Adrenal gland (tissue), 12 donors: ENCODE results near the gene ACKR2. TPM values are rescaled to one million over a fixed set of nuclear protein-coding genes. Genes with fewer than 3 reads are reported as not detected.

Experiments used
- DNase-seq, 7 donors: peaks; one replicate each; pipeline ENCODE4 v3.0.0-alpha.2; 2019 to 2020
- H3K27ac ChIP-seq, 5 donors: fragments of 200-600 bp; sonication (generic) in 4 of 5; 1 replicate in 3 of 5; 2 replicates in 2 of 5; pipeline versions ENCODE4 v1.5.1 to v1.8.0; 2016 to 2020; ENCODE audit warnings: mild to moderate bottlenecking in 1 of 5
- H3K27me3 ChIP-seq: fragments of 200-600 bp; 2 replicates; pipeline ENCODE4 v1.8.0; 2021
- H3K36me3 ChIP-seq, 2 donors: fragments of 200-600 bp; replicated peaks in 1 of 2; 1 replicate in 1 of 2; 2 replicates in 1 of 2; pipeline versions ENCODE4 v1.5.1 to v1.8.0; 2018 to 2022
- H3K4me1 ChIP-seq, 2 donors: fragments of 200-600 bp; replicated peaks in 1 of 2; 1 replicate in 1 of 2; 2 replicates in 1 of 2; pipeline versions ENCODE4 v1.5.1 to v1.8.0; 2018 to 2021
- H3K4me3 ChIP-seq, 4 donors: fragments of 200-600 bp; sonication (generic) in 3 of 4; one replicate each; pipeline ENCODE4 v1.5.1; 2016 to 2018
- H3K9me3 ChIP-seq, 3 donors: fragments of 200-600 bp; sonication (generic) in 1 of 3; replicated peaks in 1 of 3; 1 replicate in 2 of 3; 2 replicates in 1 of 3; pipeline versions ENCODE4 v1.5.1 to v1.8.0; 2016 to 2021
- CTCF ChIP-seq, 6 experiments: fragments of 450-650 bp in 4 of 6; fragments of 200-600 bp in 2 of 6; sonication (generic) in 1 of 6; IDR thresholded peaks; 1 replicate in 5 of 6; 2 replicates in 1 of 6; pipeline versions ENCODE4 v1.5.1 to v1.8.0; 2016 to 2021; ENCODE audit warnings: antibody characterized with exemption in 6 of 6, mild to moderate bottlenecking in 2 of 6, moderate library complexity in 1 of 6
- POLR2A ChIP-seq, 2 donors: fragments of 450-650 bp; IDR thresholded peaks; one replicate each; pipeline ENCODE4 v1.6.1; 2017; ENCODE audit warnings: antibody characterized with exemption in 2 of 2, mild to moderate bottlenecking in 2 of 2, moderate library complexity in 1 of 2
- WGBS, 4 donors: extraction: QIAGEN DNeasy Blood & Tissue Kit in 2 of 4; methylation state at CpG; one replicate each; pipeline versions ENCODE4 v1.1.5 to v1.1.7; 2013 to 2017; 5-methylcytosine and 5-hydroxymethylcytosine counted together
- intact Hi-C, 2 donors: fragments of 100-400 bp; cut with DNase I; formaldehyde crosslinking; loops; one replicate each; pipeline versions ENCODE4 v1.14.1 to v1.15.0; 2022 to 2023
- polyA plus RNA-seq, 3 donors: library from polyadenylated mRNA; stranded (reverse); fragments of 200-250 nt in 2 of 3; fragments of 350-450 nt in 1 of 3; fragmentation: Illumina TruSeq in 1 of 3; extraction: RNeasy Lipid Tissue Mini Kit (QIAGEN cat#74804) in 1 of 3; gene quantifications; one replicate each; pipeline ENCODE4 v1.2.3, GENCODE V29; 2013 to 2014
- total RNA-seq, 9 donors: library from RNA; depleted of rRNA in 4 of 9; stranded (reverse); fragments of >200 nt in 4 of 9; fragments of 120-200 nt in 1 of 9; fragmentation: NEBNext Ultra II Directional in 1 of 9; extraction: Animal tissue kit (Norgen Biotek cat#: 25700) in 1 of 9; gene quantifications; one replicate each; pipeline versions ENCODE4 v1.1.0 to v1.2.4, GENCODE V29; 2013 to 2023
- donor health status: healthy with polysubstance abuse.
- donor health status: Bipolar disorder and iron deficiency.
- donor health status: DM: yes; HTN: yes; CAD: no.
- donor health status: DM: no; HTN: no; CAD: no.
- donor health status: DM: no; HTN: no; CAD: no.
- donor health status: DM: yes; HTN: yes; CAD: no.

Gene ACKR2
- total and polyA plus RNA-seq, 12 donors: 1.1 to 19.9 (median 3.0) TPM

DNA sequence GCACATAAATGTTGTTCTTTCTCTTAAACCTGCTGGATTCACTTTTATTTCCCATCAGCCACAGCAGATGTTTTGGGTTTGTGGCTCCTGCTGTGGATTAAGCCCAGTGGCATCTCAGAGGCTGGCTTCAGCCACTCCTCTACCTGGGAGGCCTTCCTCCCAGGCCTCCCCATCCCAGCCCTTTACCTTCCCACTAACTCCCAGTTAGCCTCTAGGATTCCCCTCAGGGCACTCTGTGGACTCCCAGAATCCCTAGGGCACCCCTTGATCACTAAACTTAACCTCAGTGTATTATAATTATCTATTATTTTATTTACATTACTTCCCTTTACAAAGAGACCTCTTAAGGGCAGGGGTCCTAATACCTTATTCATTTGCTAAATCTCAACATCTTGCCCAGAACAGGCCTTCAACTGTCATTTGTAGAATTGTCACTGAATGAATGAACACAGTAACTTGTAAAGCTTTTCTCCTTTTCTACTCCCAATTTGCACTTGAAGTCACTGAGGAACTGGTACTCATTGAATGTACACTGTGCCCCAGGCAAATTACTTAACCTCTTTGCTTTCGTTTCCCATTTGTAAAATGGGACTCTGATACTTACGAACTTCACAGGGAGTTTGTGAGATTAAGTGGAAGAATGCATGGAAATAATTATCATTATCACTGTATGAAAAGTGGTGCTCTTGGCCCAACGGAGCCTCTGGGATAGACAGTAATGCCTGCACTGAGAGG is 44.5 kb upstream of the ACKR2 start:
- Histone ChIP-seq H3K27me3 (no peaks in the 10 kb centered on the region), H3K4me3 (no peak overlapping the region), H3K4me1 (peaks cover 0 to 7% of the 10 kb centered on the region in 2 donors), H3K9me3 (no peaks in the 10 kb centered on the region), H3K27ac (no peak overlapping the region), H3K36me3 (no peaks in the 10 kb centered on the region)
- WGBS, 4 donors: 68 to 95% (median 78%) methylated on average over 3 of the region's 3 CpGs
- no peak for DNase-seq
- intact Hi-C loops: no loop called here
- TF ChIP-seq CTCF (IDR thresholded peaks at IDR 0.05) (no peak), POLR2A (IDR thresholded peaks at IDR 0.05) (no peak)

DNA sequence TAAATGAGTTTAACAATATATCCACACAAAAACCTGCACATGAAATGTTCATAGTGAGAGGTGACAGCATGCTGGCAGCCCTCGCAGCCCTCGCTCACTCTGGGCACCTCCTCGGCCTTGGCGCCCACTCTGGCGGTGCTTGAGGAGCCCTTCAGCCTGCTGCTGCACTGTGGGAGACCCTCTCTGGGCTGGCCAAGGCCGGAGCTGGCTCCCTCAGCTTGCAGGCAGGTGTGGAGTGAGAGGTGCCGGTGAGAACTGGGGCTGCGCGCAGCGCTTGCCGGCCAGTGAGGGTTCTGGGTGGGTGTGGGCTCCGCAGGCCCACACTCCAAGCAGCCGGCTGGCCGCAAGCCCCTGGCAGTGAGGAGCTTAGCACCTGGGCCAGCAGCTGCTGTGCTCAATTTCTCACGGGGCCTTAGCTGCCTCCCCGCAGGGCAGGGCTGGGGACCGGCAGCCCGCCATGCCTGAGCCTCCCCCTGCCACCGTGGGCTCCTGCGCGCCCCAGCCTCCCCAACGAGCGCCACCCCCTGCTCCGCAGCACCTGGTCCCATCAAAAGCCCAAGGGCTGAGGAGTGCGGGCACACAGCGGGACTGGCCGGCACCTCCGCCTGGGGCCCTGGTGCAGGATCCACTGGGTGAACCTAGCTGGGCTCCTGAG is 39.6 kb upstream of the ACKR2 start:
- no peak overlapping the region for H3K4me3 ChIP-seq

DNA sequence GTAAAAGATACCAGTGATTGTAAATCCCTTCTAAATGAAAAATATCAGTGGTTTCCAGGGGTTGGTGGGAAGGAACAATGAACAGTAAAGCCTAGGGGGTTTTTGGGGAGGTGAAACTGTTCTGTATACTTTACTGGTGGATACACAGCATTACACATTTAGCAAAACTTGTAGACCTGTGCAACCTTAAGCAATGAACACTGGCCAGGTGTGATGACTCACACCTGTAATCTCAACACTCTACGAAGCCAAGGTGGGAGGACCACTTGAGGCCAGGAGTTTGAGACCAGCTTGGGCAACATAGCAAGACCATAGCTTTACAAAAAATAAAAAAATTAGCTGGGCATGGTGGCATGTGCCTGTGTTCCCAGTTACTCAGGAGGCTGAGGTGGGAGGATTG is 38.0 kb upstream of the ACKR2 start:
- no peaks in the 10 kb centered on the region for H3K9me3 ChIP-seq

More for the DNA sequence above, 39.6 kb upstream of the ACKR2 start:
- no peaks in the 10 kb centered on the region for H3K9me3 ChIP-seq
- H3K4me1 ChIP-seq: peaks cover 0 to 9% of the 10 kb centered on the region in 2 donors
- no peak overlapping the region for H3K27ac ChIP-seq
- intact Hi-C loops: no loop called here
- H3K36me3 ChIP-seq: no peaks in the 10 kb centered on the region
- H3K27me3 ChIP-seq: no peaks in the 10 kb centered on the region
- peak in 1 of 7 donors; percentile 45 for DNase-seq
- WGBS, 4 donors: 93 to 97% (median 95%) methylated on average over 5 to 28 of the region's 28 CpGs
- TF ChIP-seq POLR2A (IDR thresholded peaks at IDR 0.05): no peak
- TF ChIP-seq CTCF (IDR thresholded peaks at IDR 0.05): no peak

More for the DNA sequence above, 38.0 kb upstream of the ACKR2 start:
- no peak for TF ChIP-seq POLR2A (IDR thresholded peaks at IDR 0.05)
- TF ChIP-seq CTCF (IDR thresholded peaks at IDR 0.05): no peak
- intact Hi-C loops: no loop called here
- Histone ChIP-seq H3K36me3 (no peaks in the 10 kb centered on the region), H3K4me3 (no peak overlapping the region), H3K27ac (no peak overlapping the region), H3K4me1 (peaks cover 0 to 9% of the 10 kb centered on the region in 2 donors), H3K27me3 (no peaks in the 10 kb centered on the region)
- WGBS, 4 donors: 75 to 88% (median 76%) methylated on average over 1 of the region's 1 CpG
- peak in 1 of 7 donors; percentile 33 for DNase-seq
